Progenitor cell of endocrine pancreas (in vitro differentiated cells): ENCODE measurements around the gene SYP. TPM values are rescaled to one million over a fixed set of nuclear protein-coding genes. Genes with fewer than 3 reads are reported as not detected.

ENCODE experiments used
- DNase-seq: peaks from one replicate; pipeline ENCODE4 v3.0.0; 2021; ENCODE audit warnings: low spot score; ENCODE audit not compliant: unreplicated experiment
- H3K27ac Mint-ChIP-seq: 2 replicates; pipeline ENCODE4 v1.8.0; 2021; ENCODE audit warnings: mild to moderate bottlenecking, moderate library complexity, mixed read lengths
- H3K27me3 Mint-ChIP-seq: 2 replicates; pipeline ENCODE4 v1.8.0; 2021; ENCODE audit warnings: mixed read lengths
- H3K36me3 Mint-ChIP-seq: 2 replicates; pipeline ENCODE4 v1.8.0; 2022; ENCODE audit warnings: mixed read lengths; ENCODE audit not compliant: insufficient read depth
- H3K4me1 Mint-ChIP-seq: 2 replicates; pipeline ENCODE4 v1.8.0; 2021; ENCODE audit warnings: low read depth, mixed read lengths
- H3K4me3 Mint-ChIP-seq: 2 replicates; pipeline ENCODE4 v1.8.0; 2021; ENCODE audit warnings: low read depth, mild to moderate bottlenecking, moderate library complexity, mixed read lengths
- H3K9me3 Mint-ChIP-seq: 2 replicates; pipeline ENCODE4 v1.8.0; 2021; ENCODE audit warnings: low read depth, mixed read lengths
- total RNA-seq: library from RNA; stranded (reverse); gene quantifications from 2 replicates; pipeline ENCODE4 v1.2.1, GENCODE V29; 2021
- TF ChIP-seq, protein P1 (sequence below): fragments of 200-600 bp; sonication (generic); IDR thresholded peaks from one replicate; pipeline ENCODE4 v1.5.0; 2021; ENCODE audit warnings: antibody characterized with exemption, mild to moderate bottlenecking; ENCODE audit not compliant: unreplicated experiment

Gene SYP
- total RNA-seq, 1 donor from 2014 or later: 11.4 TPM

- peaks cover 26% of the 10 kb centered on the region for H3K9me3 Mint-ChIP-seq
- no peak overlapping the region for H3K4me3 Mint-ChIP-seq
- TF ChIP-seq, protein P1, sequence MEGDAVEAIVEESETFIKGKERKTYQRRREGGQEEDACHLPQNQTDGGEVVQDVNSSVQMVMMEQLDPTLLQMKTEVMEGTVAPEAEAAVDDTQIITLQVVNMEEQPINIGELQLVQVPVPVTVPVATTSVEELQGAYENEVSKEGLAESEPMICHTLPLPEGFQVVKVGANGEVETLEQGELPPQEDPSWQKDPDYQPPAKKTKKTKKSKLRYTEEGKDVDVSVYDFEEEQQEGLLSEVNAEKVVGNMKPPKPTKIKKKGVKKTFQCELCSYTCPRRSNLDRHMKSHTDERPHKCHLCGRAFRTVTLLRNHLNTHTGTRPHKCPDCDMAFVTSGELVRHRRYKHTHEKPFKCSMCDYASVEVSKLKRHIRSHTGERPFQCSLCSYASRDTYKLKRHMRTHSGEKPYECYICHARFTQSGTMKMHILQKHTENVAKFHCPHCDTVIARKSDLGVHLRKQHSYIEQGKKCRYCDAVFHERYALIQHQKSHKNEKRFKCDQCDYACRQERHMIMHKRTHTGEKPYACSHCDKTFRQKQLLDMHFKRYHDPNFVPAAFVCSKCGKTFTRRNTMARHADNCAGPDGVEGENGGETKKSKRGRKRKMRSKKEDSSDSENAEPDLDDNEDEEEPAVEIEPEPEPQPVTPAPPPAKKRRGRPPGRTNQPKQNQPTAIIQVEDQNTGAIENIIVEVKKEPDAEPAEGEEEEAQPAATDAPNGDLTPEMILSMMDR: no peak
- H3K27ac Mint-ChIP-seq: no peak overlapping the region
- no peak for DNase-seq
- H3K4me1 Mint-ChIP-seq: no peaks in the 10 kb centered on the region
- H3K27me3 Mint-ChIP-seq: peaks cover 15% of the 10 kb centered on the region
- H3K36me3 Mint-ChIP-seq: no peaks in the 10 kb centered on the region
Measured at GRCh38 chrX:49212209-49212608, 12.2 kb upstream of the SYP start.

- TF ChIP-seq, protein P1: no peak
- no peak for DNase-seq
- Mint-ChIP-seq H3K36me3 (no peaks in the 10 kb centered on the region), H3K4me1 (no peaks in the 10 kb centered on the region), H3K4me3 (no peak overlapping the region), H3K9me3 (peaks cover 26% of the 10 kb centered on the region), H3K27me3 (peaks cover 15% of the 10 kb centered on the region), H3K27ac (no peak overlapping the region)
Measured at GRCh38 chrX:49211074-49211473, 11.1 kb upstream of the SYP start.

DNA sequence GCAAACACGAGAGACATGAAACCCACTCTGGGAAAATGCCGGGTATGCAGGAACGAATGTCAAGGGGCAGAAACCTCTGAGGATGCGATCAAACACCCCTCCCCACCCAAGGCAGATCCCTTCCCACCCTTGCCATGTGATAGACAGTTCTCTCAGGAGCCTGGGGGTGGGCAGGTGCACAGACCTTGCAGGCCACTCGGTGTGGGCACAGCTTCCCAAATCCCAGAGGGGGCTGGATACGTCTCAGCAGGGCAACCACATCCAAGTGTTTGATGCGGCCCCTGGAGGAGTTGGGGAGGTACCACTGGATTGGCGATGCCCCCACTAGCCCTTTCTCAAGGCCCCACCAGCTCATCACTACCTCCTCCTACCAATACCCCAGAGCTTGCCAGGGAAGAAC, 10.4 kb upstream of the SYP start:
- TF ChIP-seq, protein P1: no peak
- no peak overlapping the region for H3K4me3 Mint-ChIP-seq

GRCh38 chrX:49209434-49210251, 9.7 kb upstream of the SYP start:
- TF ChIP-seq, protein P1: no peak
- H3K27ac Mint-ChIP-seq: no peak overlapping the region
- peaks cover 15% of the 10 kb centered on the region for H3K27me3 Mint-ChIP-seq
- H3K36me3 Mint-ChIP-seq: no peaks in the 10 kb centered on the region
- H3K9me3 Mint-ChIP-seq: peaks cover 18% of the 10 kb centered on the region
- no peak overlapping the region for H3K4me3 Mint-ChIP-seq
- DNase-seq: no peak
- no peaks in the 10 kb centered on the region for H3K4me1 Mint-ChIP-seq

More for the DNA sequence above, 10.4 kb upstream of the SYP start:
- Mint-ChIP-seq H3K36me3 (no peaks in the 10 kb centered on the region), H3K9me3 (peaks cover 23% of the 10 kb centered on the region), H3K27me3 (peaks cover 15% of the 10 kb centered on the region), H3K4me1 (no peaks in the 10 kb centered on the region), H3K27ac (no peak overlapping the region)
- DNase-seq: no peak

DNA sequence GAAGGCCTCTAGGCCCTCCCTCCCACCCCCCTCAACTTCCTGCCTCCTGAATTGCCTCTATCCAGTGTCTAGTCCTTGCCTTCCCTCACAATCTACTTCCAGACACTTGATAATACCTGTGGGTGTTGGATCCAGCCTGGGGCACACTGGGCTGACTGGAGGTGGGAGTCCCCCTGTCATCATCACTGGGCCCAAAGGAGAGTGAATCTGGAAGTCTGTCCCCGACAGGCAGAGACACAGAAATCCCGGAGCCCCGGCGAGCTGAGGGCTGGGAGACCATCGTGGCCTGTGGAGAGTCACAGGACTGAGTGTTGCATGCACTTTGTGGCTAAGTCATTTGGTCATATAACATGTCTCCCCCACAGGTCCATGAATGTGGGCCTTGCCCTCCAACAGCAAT, 8.4 kb upstream of the SYP start:
- Mint-ChIP-seq H3K9me3 (peaks cover 20% of the 10 kb centered on the region), H3K27me3 (peaks cover 16% of the 10 kb centered on the region), H3K27ac (no peak overlapping the region), H3K4me1 (no peaks in the 10 kb centered on the region), H3K4me3 (no peak overlapping the region), H3K36me3 (no peaks in the 10 kb centered on the region)
- TF ChIP-seq, protein P1: no peak
- DNase-seq: no peak
